Lower leg skin (tissue), 3 donors: ENCODE measurements around the gene LIPE.

ENCODE experiments used
- POLR2A ChIP-seq, 2 donors: fragments of 450-650 bp; IDR thresholded peaks; one replicate each; pipeline ENCODE4 v1.6.1; 2016 to 2017; ENCODE audit warnings: antibody characterized with exemption in 2 of 2, mild to moderate bottlenecking in 1 of 2, moderate library complexity in 1 of 2
- TF ChIP-seq, protein P1 (sequence below), 3 donors: fragments of 450-650 bp; IDR thresholded peaks; one replicate each; pipeline ENCODE4 v1.5.1; 2016; ENCODE audit warnings: antibody characterized with exemption in 3 of 3, mild to moderate bottlenecking in 3 of 3, moderate library complexity in 2 of 3

GRCh38 chr19:42423462-42424344 lies 3.5 kb downstream of the LIPE start:
- TF ChIP-seq POLR2A (IDR thresholded peaks at IDR 0.05), result no peak
- TF ChIP-seq, protein P1, sequence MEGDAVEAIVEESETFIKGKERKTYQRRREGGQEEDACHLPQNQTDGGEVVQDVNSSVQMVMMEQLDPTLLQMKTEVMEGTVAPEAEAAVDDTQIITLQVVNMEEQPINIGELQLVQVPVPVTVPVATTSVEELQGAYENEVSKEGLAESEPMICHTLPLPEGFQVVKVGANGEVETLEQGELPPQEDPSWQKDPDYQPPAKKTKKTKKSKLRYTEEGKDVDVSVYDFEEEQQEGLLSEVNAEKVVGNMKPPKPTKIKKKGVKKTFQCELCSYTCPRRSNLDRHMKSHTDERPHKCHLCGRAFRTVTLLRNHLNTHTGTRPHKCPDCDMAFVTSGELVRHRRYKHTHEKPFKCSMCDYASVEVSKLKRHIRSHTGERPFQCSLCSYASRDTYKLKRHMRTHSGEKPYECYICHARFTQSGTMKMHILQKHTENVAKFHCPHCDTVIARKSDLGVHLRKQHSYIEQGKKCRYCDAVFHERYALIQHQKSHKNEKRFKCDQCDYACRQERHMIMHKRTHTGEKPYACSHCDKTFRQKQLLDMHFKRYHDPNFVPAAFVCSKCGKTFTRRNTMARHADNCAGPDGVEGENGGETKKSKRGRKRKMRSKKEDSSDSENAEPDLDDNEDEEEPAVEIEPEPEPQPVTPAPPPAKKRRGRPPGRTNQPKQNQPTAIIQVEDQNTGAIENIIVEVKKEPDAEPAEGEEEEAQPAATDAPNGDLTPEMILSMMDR (IDR thresholded peaks at IDR 0.05), result no peak
